NCI-H1092 (cell line): ENCODE results near the gene GAS6.
"Not testable (repeated sequence)": the region's sequence is repeated elsewhere in the genome, so short reads cannot be mapped to it uniquely, and the experiment has no call there.

Experiments used
- DNase-seq: peaks from one replicate; lab custom pipeline; 2025; lab: John Stamatoyannopoulos, UW

The GAS6 gene

DNA sequence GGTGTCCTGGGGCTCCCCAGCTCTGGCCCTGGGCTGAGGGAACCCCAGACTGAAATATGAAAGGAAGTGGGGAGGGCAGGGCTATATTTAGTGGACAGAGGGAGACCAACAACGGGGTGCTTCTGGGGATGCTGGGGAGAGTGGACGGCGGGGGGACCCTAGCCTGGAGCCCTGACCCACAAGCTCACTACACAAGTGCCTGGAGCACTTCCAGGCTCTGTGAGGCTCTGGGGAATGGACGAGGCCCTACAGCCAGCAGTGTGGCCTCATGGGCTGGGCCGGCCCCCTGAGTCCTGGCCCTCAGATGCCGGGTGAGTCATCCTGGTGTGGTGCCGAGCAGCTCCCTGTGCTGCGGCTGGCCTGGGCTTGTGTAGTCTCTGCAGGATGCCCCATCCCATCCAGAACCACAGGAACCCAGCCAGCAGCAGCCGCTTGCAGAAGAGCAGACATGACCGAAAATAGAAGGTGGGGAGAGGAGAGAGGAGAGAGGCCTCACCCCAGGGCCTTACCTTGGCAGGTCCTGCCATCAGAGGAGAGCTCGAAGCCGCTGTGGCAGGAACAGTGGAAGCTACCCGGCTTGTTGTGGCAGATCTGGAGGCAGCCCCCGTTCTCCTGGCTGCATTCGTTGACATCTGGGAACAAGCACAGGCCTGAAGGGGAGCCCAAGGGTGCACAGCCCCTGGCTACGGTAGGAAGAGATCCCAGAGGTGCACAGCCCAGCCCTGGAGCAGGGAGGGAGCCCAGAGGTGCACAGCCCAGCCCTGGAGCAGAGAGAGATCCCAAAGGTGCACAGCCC lies 26.1 kb downstream of the GAS6 start:
- DNase-seq = no peak

- DNase-seq = no peak
Measured at GRCh38 chr13:113836768-113837559, 26.9 kb downstream of the GAS6 start.

DNA sequence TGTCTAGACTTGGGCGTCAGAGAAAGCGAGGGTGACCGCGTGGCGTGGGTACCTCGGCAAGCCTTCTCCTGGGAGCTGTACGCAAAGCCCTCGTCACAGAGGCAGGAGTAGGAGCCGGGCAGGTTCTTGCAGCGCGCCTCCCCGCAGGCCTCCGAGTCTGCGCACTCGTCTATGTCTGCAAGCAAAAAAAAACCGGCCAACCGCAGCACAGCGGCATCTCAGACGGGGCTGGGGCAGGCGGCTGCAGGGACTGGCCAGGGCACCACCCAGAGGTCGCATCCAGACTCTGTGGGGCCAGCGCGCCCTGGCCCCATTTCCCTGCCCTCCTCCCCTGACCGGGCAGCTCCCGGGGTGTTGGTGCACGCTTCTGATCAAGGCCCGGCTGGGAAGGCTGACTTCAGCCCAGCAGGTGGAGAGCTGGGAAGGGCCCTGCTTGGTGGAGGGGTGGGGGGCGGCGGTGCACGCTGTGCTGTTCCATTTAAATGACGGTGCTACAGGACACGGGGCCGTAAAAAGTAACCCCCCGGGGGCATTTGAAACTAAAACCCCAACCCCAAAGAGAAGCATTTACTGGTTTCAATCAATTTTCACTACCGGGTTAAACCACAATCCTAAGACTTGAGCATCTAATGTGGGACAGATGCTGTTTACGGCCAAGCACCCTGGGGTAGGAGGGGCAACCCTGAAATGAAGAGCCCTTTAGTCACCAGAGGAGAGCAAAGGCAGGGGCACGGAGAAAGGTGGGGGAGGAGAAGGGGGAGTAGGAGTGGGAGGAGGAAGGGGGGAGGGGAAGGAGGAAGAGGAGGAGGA lies 28.2 kb downstream of the GAS6 start:
- DNase-seq = no peak

DNA sequence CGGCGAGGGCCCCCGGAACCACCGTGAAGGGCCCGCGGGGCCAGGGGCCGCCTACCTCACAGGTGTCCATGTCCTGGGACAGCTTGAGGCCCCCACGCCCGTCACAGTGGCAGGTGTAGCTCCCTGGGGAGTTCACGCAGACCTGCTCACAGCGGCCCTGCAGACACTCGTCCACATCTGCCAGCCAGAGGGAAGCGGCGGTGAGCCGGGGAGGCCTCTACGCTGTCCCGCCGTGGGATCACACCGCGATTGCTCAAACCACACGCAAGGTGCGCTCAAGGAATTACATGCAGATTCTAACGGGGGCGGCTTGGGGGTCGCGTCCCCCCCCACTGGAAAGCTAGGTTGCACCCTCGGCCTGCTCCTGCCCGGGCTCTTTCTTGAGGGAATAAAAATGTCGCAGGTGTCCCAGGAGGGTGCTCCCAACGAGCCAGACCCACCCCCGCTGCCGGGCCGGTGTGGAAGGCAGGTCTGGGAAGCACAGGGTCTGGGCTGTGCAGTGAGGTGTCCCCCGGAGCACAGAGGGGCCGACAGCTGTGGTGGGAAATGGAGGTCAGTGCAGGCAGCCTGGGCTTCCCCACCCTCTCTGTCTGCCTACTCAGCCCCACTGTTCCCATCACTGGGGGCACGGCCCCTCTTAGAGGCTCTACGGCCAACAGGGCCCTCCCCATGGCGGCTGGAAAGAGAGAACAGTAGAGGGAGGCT lies 29.2 kb downstream of the GAS6 start:
- DNase-seq = no peak

GRCh38 chr13:113834006-113834405 lies 29.9 kb downstream of the GAS6 start:
- DNase-seq = not testable (repeated sequence)

GRCh38 chr13:113833111-113833830 lies 30.6 kb downstream of the GAS6 start:
- no peak for DNase-seq

DNA sequence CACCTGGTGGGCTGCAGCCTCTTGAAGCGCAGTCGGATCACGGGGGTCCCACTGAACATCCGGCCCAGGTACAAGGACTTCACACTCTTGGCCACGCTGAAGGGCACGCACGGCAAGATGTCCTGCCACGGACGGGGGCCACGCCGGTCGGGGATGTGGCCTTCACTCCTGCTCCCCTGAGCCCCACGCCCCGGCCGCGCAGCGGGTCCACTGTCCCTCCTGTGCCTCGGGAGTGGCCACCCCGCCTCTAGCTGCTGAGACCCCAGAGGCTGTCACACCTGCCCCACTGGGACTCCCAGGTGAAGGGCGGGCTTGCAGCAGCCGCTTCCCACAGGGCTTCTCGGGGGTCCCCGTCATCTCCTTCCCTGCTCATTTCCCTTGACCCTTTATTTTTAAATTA lies 31.2 kb downstream of the GAS6 start:
- DNase-seq = no peak

- DNase-seq = no peak
Measured at GRCh38 chr13:113832205-113832604, 31.7 kb downstream of the GAS6 start.

GRCh38 chr13:113831061-113831460 lies 32.8 kb downstream of the GAS6 start:
- no peak for DNase-seq

DNA sequence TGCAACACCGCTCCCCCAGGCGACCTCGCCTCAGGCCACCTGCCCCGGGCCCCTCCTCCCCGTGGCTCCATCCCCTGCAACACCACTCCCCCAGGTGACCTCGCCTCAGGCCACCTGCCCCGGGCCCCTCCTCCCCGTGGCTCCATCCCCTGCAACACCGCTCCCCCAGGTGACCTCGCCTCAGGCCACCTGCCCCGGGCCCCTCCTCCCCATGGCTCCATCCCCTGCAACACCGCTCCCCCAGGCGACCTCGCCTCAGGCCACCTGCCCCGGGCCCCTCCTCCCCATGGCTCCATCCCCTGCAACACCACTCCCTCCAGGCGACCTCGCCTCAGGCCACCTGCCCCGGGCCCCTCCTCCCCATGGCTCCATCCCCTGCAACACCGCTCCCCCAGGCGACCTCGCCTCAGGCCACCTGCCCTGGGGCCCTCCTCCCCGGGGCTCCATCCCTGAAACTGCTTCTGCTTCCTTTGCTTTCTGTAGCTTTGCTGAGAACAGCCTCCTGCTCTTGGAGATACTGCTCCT lies 33.4 kb downstream of the GAS6 start:
- not testable (repeated sequence) for DNase-seq

DNA sequence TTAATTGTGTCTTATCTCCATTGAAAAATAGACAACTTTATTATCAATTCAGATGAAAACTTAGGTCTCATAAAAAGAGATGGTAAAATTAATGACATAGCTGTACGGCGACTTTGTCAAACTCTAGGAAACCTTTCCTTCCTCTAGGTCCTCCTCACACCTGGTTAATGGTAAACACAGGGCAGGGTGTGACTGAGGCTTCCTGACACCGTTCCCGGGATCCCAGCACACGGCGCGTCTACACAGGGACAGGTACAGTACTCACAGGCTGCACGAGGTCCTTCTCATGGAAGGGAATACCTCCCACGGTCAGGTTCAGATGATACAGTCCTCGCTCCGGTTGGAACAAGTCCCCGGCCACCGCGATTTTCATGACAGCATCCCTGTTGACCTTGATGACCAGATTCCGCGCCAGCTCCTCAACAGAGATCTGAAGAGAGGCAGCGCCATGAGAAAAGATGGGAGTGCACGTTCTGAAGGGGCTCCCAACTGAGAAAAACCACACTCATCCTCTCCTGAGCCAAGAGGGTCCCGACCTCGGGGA lies 35.5 kb downstream of the GAS6 start:
- DNase-seq = no peak

DNA sequence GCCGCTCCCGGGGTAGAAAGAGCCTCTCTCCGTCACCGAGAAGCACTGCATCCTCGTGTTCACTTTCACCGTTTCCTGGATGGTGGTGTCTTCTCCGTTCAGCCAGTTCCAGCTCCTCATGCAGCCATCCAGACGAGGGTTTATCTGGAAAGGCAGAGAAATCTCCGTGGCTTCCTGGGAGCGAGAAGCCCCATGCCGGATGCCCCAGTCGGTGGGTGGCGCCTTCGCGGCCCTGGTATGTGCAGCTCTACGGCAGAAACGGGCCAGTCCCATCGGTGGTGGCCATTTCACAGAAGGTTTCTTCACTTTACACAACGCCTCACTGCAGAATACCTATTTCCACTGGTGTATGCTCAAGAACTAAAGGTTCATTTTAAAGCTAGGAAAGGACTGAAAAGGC lies 36.9 kb downstream of the GAS6 start:
- DNase-seq = no peak

GRCh38 chr13:113826446-113826845 lies 37.4 kb downstream of the GAS6 start:
- DNase-seq = not testable (repeated sequence)

DNA sequence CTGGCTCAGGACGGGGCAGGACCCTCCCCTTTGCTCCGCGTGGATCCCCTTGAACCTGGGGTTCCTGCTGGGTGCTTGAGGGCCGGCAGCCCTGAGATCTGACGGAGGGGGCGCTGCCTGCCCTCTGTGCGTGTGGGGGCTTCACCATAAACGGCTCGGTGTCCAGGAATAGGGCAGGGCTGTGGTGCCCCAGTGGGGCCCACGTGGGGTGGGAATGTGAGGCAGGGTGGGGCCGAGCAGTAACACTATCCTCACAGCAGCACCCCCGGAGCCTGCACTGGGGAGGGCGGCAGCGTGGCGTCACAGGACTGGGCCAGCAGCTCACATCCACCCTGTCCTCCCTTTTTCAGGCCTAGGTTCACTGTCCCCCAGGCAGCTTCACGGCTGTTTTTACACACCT lies 38.0 kb downstream of the GAS6 start:
- DNase-seq = no peak

GRCh38 chr13:113823771-113824170 lies 40.1 kb downstream of the GAS6 start:
- DNase-seq = no peak

GRCh38 chr13:113822956-113823744 lies 40.7 kb downstream of the GAS6 start:
- DNase-seq = no peak

DNA sequence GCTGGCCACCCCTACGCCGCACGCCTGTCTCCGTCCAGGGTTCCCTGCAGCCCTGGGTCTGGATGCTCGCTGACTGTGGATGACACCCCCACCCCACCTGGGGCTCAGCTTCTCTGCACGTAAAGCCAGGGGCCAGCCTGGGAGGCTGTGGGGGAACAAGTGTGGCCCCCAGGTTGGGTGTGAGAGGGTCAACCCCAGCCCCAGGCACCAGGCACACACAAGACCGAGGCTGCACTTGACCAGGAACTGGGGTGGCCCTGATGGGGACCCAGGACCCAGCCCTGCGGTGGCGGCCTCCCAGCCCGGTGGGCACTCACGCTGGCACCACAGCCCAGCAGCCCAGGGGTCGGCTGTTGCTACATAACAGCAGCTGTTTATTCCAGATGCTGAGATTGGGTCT lies 41.6 kb downstream of the GAS6 start:
- DNase-seq = no peak

DNA sequence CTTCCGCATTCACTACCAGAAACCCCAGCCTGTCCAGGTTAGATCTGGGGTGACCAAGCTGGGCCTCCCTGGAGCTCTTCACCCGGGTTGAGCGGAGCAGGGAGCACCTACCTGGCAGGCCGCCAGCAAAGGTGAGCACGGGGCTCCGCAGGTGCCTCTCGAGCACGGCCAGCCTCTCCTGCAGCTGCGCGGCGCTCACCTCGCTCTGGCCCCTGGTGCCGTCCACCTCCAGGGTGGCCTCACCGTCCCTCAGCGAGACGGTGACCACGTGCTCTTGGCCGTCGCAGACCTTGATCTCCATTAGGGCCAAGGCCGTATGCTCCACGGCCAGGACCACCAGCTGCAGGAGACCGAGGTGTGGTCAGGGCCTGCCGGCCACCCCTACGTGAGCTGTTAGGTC lies 42.0 kb downstream of the GAS6 start:
- DNase-seq = no peak

- peak; percentile 87 for DNase-seq
Measured at GRCh38 chr13:113820813-113821651, 42.8 kb downstream of the GAS6 start.
